Measurements from ENCODE around the gene SNPH.
A peak's percentile ranks its signal among the peaks of the same experiment; 100 is the strongest.

Gene SNPH

GRCh38 chr20:1287787-1288569 lies 21.9 kb downstream of the SNPH start:
- DNase-seq, result no peak

GRCh38 chr20:1291191-1291741 lies 25.2 kb downstream of the SNPH start:
- no peak for DNase-seq

- DNase-seq, result no peak
Observed at GRCh38 chr20:1292620-1293019, 26.5 kb downstream of the SNPH start.

GRCh38 chr20:1293641-1294379 lies 27.7 kb downstream of the SNPH start:
- DNase-seq, result no peak

- DNase-seq, result no peak
Observed at GRCh38 chr20:1294497-1294896, 28.4 kb downstream of the SNPH start.

GRCh38 chr20:1295276-1295930 lies 29.3 kb downstream of the SNPH start:
- DNase-seq, result no peak

- no peak for DNase-seq
Observed at GRCh38 chr20:1296117-1296610, 30.1 kb downstream of the SNPH start.

GRCh38 chr20:1296922-1297321 lies 30.8 kb downstream of the SNPH start:
- DNase-seq, result no peak

GRCh38 chr20:1297486-1297885 lies 31.4 kb downstream of the SNPH start:
- no peak for DNase-seq

GRCh38 chr20:1298166-1298565 lies 32.1 kb downstream of the SNPH start:
- no peak for DNase-seq

- DNase-seq, result no peak
Observed at GRCh38 chr20:1298888-1299511, 32.9 kb downstream of the SNPH start.

GRCh38 chr20:1299522-1299921 lies 33.4 kb downstream of the SNPH start:
- peak; percentile 50 for DNase-seq

GRCh38 chr20:1300083-1300840 lies 34.2 kb downstream of the SNPH start:
- DNase-seq, result no peak

- DNase-seq, result peak; percentile 66
Observed at GRCh38 chr20:1301031-1301529, 35.0 kb downstream of the SNPH start.

- no peak for DNase-seq
Observed at GRCh38 chr20:1302685-1303541, 36.8 kb downstream of the SNPH start.

- DNase-seq, result no peak
Observed at GRCh38 chr20:1304710-1305515, 38.8 kb downstream of the SNPH start.

- DNase-seq, result no peak
Observed at GRCh38 chr20:1305712-1306111, 39.6 kb downstream of the SNPH start.

GRCh38 chr20:1306316-1307135 lies 40.4 kb downstream of the SNPH start:
- DNase-seq, result no peak

GRCh38 chr20:1307171-1307570 lies 41.1 kb downstream of the SNPH start:
- DNase-seq, result no peak

Data from stimulated activated CD4-positive, alpha-beta T cell treated with anti-CD3 and anti-CD28 coated beads, Interleukin-1b, Interleukin-23, amount 100 ng/mL, for 48 hours (primary cell).